K562 (cell line): ENCODE measurements around the gene SRSF1. TPM values are rescaled to one million over a fixed set of nuclear protein-coding genes. Genes with fewer than 3 reads are reported as not detected.

Experiments used
- ATAC-seq: fragments of 200-7000 bp; cut with Tn5 transposase; 3 replicates; pipeline ENCODE4 v1.9.1; 2020; ENCODE audit warnings: moderate library complexity
- BruUV-seq: library from RNA; stranded (reverse); fragments of 400-500 nt; replicated peaks from 2 replicates; lab custom pipeline; 2021; lab: Mats Ljungman, UMichigan
- CTCF ChIA-PET: fragments of 300-600 bp; formaldehyde crosslinking; extraction: SDS; loops from one replicate; lab custom pipeline; 2021; ENCODE audit warnings: low intra/inter-chr PET ratio; lab: Yijun Ruan, JAX
- POLR2A ChIA-PET: fragments of 300-600, 350-650 bp; sonication (Branson Sonifier 250); formaldehyde crosslinking; extraction: SDS; loops from one replicate; lab custom pipeline; 2021; ENCODE audit warnings: antibody characterized with exemption, inconsistent platforms; lab: Yijun Ruan, JAX
- DNase-seq, 4 experiments: peaks; one replicate each; pipeline versions ENCODE4 v3.0.0 to v3.0.0-alpha.2; 2011 to 2018; ENCODE audit warnings: low spot score in 3 of 4, mixed read lengths in 3 of 4; ENCODE audit errors: extremely low read depth in 1 of 4
- FAIRE-seq: peaks from 2 replicates; lab custom pipeline; 2011; peaks lifted over from hg19 to GRCh38; lab: Jason Lieb, UNC
- H2AFZ ChIP-seq: 2 replicates; pipeline ENCODE4 v1.6.0; 2011; ENCODE audit warnings: low read depth, low read length, control low read depth, inconsistent platforms
- H3K27ac ChIP-seq: fragments of 200-600 bp; 3 replicates; pipeline ENCODE4 v1.8.0; 2011; ENCODE audit warnings: low read depth, mild to moderate bottlenecking, control low read depth, inconsistent platforms, low read length, moderate library complexity, mixed read lengths; ENCODE audit errors: extremely low read depth
- H3K27me3 ChIP-seq, 2 experiments: fragments of 300-600 bp in 1 of 2; 2 replicates in 1 of 2; 3 replicates in 1 of 2; pipeline versions ENCODE4 v1.6.0 to v1.8.0; 2011; ENCODE audit warnings: inconsistent platforms in 2 of 2, low read length in 2 of 2, mild to moderate bottlenecking in 1 of 2, mixed read lengths in 1 of 2, moderate library complexity in 1 of 2; ENCODE audit not compliant: control insufficient read depth in 2 of 2, insufficient read depth in 2 of 2
- H3K36me3 ChIP-seq: fragments of 300-600 bp; 3 replicates; pipeline ENCODE4 v1.8.0; 2011; ENCODE audit warnings: mild to moderate bottlenecking, low read length, inconsistent platforms; ENCODE audit not compliant: control insufficient read depth, insufficient read depth
- H3K4me1 ChIP-seq, 2 experiments: fragments of 200-600 bp in 1 of 2; replicated peaks in 1 of 2; 2 replicates in 1 of 2; 3 replicates in 1 of 2; pipeline versions ENCODE4 v1.5.1 to v1.8.0; 2011; ENCODE audit warnings: inconsistent platforms in 2 of 2, low read length in 2 of 2, mild to moderate bottlenecking in 1 of 2, mixed read lengths in 1 of 2, moderate library complexity in 1 of 2; ENCODE audit not compliant: control insufficient read depth in 2 of 2, insufficient read depth in 2 of 2
- H3K4me2 ChIP-seq: 2 replicates; pipeline ENCODE4 v1.6.1; 2011; ENCODE audit warnings: low read length, control low read depth, inconsistent platforms, mixed read lengths; ENCODE audit not compliant: insufficient read depth
- H3K4me3 ChIP-seq: fragments of 200-600 bp; sonication (generic), shearing (Covaris generic); 2 replicates; pipeline ENCODE4 v1.5.1; 2016; ENCODE audit warnings: control low read depth, inconsistent platforms
- H3K79me2 ChIP-seq: fragments of 200-600 bp; 3 replicates; pipeline ENCODE4 v1.8.0; 2011; ENCODE audit warnings: low read length, inconsistent platforms; ENCODE audit not compliant: control insufficient read depth, insufficient read depth
- H3K9ac ChIP-seq, 2 experiments: 2 replicates each; pipeline versions ENCODE4 v1.6.0 to v1.6.1; 2011; ENCODE audit warnings: low read depth in 2 of 2, low read length in 2 of 2, control low read depth in 1 of 2, inconsistent platforms in 1 of 2, mild to moderate bottlenecking in 1 of 2, mixed read lengths in 1 of 2; ENCODE audit not compliant: insufficient read depth in 1 of 2
- H3K9me1 ChIP-seq: one replicate; pipeline ENCODE4 v1.6.0; 2011; ENCODE audit warnings: inconsistent platforms, mild to moderate bottlenecking, low read length, moderate library complexity; ENCODE audit not compliant: control insufficient read depth, insufficient read depth
- H3K9me3 ChIP-seq: replicated peaks from 2 replicates; pipeline ENCODE4 v1.5.1; 2011; ENCODE audit warnings: low read depth, low read length, inconsistent platforms; ENCODE audit not compliant: control insufficient read depth, insufficient read depth
- H4K20me1 ChIP-seq: replicated peaks from 2 replicates; pipeline ENCODE4 v1.6.1; 2011; ENCODE audit warnings: low read length, inconsistent platforms, mixed read lengths; ENCODE audit not compliant: control insufficient read depth, insufficient read depth
- CBFA2T3 ChIP-seq: fragments of 450-650 bp; IDR thresholded peaks from 2 replicates; pipeline ENCODE4 v1.6.1; 2017
- LARP7 ChIP-seq: fragments of 450-650 bp; IDR thresholded peaks from 2 replicates; pipeline ENCODE4 v1.6.1; 2016
- MEIS2 ChIP-seq: fragments of 450-650 bp; IDR thresholded peaks from 2 replicates; pipeline ENCODE4 v1.6.1; 2014; ENCODE audit warnings: mild to moderate bottlenecking; ENCODE audit not compliant: partially characterized antibody
- RBM25 ChIP-seq: fragments of 200-400 bp; formaldehyde crosslinking; IDR thresholded peaks from 2 replicates; pipeline ENCODE4 v1.6.1; 2018; ENCODE audit warnings: low read length, low read depth, moderate library complexity; ENCODE audit not compliant: severe bottlenecking
- WGBS: fragments of 100-300 bp; shearing (Covaris generic); methylation state at CpG from one replicate; pipeline ENCODE4 v1.1.6; 2016; ENCODE audit warnings: low coverage, mixed read lengths; ENCODE audit not compliant: insufficient coverage; ENCODE audit errors: missing lambda C conversion rate; 5-methylcytosine and 5-hydroxymethylcytosine counted together
- in situ Hi-C: fragments of 300-500 bp; cut with MboI; formaldehyde crosslinking; loops from 4 replicates; pipeline ENCODE4 v1.15.0; 2018; ENCODE audit warnings: inconsistent platforms, mixed read lengths
- intact Hi-C: fragments of 100-400 bp; cut with micrococcal nuclease; formaldehyde crosslinking; loops from 2 replicates; pipeline ENCODE4 v1.14.2; 2022
- polyA plus RNA-seq, 8 experiments: library from polyadenylated mRNA; depleted of rRNA in 4 of 8; stranded (reverse) in 5 of 8; unstranded in 3 of 8; fragments of >200 nt; fragmentation: Nextera tagmentation in 2 of 8; fragmentation: Illumina TruSeq in 1 of 8; extraction: Ambion mirVana in 2 of 8; extraction: Trizol in 1 of 8; gene quantifications; 2 replicates each; pipeline versions ENCODE4 v1.2.1 to v1.2.3, GENCODE V29; 2011 to 2014; ENCODE audit warnings: inconsistent platforms in 1 of 8, missing spikeins in 1 of 8
- total RNA-seq, 7 experiments: library from RNA; depleted of rRNA in 6 of 7; stranded (reverse); fragments of >200 nt in 6 of 7; fragmentation: Illumina TruSeq in 2 of 7; extraction: Trizol in 2 of 7; gene quantifications; 2 replicates each; pipeline versions ENCODE4 v1.2.1 to v1.2.3, GENCODE V29; 2011 to 2021; ENCODE audit warnings: low replicate concordance in 1 of 7

SRSF1 gene
- total and polyA plus RNA-seq, 9 of the 15 experiments (the other 6 are each of a cell fraction or from before 2014, with no cell fraction given): 77.8 to 559 (median 442) TPM

- peaks cover 40% of the 10 kb centered on the region for H3K36me3 ChIP-seq
- no peak overlapping the region for H3K4me3 ChIP-seq
- BruUV-seq: no TSS peak
- H3K79me2 ChIP-seq: no peaks in the 10 kb centered on the region
- H2AFZ ChIP-seq: no peak overlapping the region
- in situ Hi-C loops (no loop called here), intact Hi-C loops (no loop called here)
- ATAC-seq (no peak), FAIRE-seq (no peak), DNase-seq (no peak)
- H3K9ac ChIP-seq: peak overlapping the region in 1 of 2 experiments; percentile 28; a peak in 1 of 4 replicates
- no peaks in the 10 kb centered on the region for H4K20me1 ChIP-seq
- no peaks in the 10 kb centered on the region for H3K9me3 ChIP-seq
- H3K4me1 ChIP-seq: no peaks in the 10 kb centered on the region; a peak in 1 of 5 replicates
- ChIA-PET POLR2A (interaction anchor here (1.2 to 3.3 kb wide), 4 partner anchors 9 to 34 kb away, joined by 3 to 11 read pairs (median 4); no protein-coding TSS in a partner anchor), CTCF (no interaction called here)
- H3K27ac ChIP-seq: no peak overlapping the region
- TF ChIP-seq CBFA2T3: no peak
- TF ChIP-seq MEIS2: peak; percentile 13
- WGBS: 25% methylated on average over 1 of the region's 1 CpG
- peaks cover 0 to 7% of the 10 kb centered on the region in 2 experiments; a peak in 2 of 5 replicates for H3K27me3 ChIP-seq
- H3K9me1 ChIP-seq: no peaks in the 10 kb centered on the region
- no peak overlapping the region for H3K4me2 ChIP-seq
Measured at GRCh38 chr17:57972151-57972550, 34.9 kb downstream of the SRSF1 start.

GRCh38 chr17:57971572-57971971 is 35.5 kb downstream of the SRSF1 start:
- Histone ChIP-seq H3K9me1 (no peaks in the 10 kb centered on the region), H3K4me2 (no peak overlapping the region), H3K9ac (no peak overlapping the region), H2AFZ (no peak overlapping the region), H3K79me2 (no peaks in the 10 kb centered on the region), H3K27me3 (peaks cover 0 to 12% of the 10 kb centered on the region in 2 experiments; a peak in 3 of 5 replicates), H3K36me3 (peaks cover 35% of the 10 kb centered on the region), H3K9me3 (no peaks in the 10 kb centered on the region), H3K4me1 (no peaks in the 10 kb centered on the region; a peak in 1 of 5 replicates), H3K4me3 (no peak overlapping the region), H4K20me1 (no peaks in the 10 kb centered on the region), H3K27ac (no peak overlapping the region)
- POLR2A ChIA-PET: interaction anchor here (0.9 to 3.3 kb wide), 4 partner anchors 9 to 36 kb away, joined by 3 to 11 read pairs (median 4); partner anchors contain the start of gene SRSF1
- intact Hi-C loops: no loop called here
- DNase-seq: no peak
- FAIRE-seq: no peak
- CTCF ChIA-PET: no interaction called here
- BruUV-seq: no TSS peak
- no peak for ATAC-seq
- 67% methylated on average over 10 of the region's 10 CpGs for WGBS
- no peak for TF ChIP-seq RBM25
- TF ChIP-seq LARP7: no peak
- in situ Hi-C loops: no loop called here
